IMR-90 (cell line): ENCODE measurements around the gene MXRA8.

Experiments used
- CHD1 ChIP-seq: IDR thresholded peaks from 2 replicates; pipeline ENCODE4 v1.6.1; 2012; ENCODE audit warnings: low read depth, low read length, improper control_type of control experiment
- FOS ChIP-seq: fragments of 150-350 bp; IDR thresholded peaks from 2 replicates; pipeline ENCODE4 v1.6.1; 2016; ENCODE audit warnings: low read depth, low read length
- MXI1 ChIP-seq: IDR thresholded peaks from 2 replicates; pipeline ENCODE4 v1.6.1; 2012; ENCODE audit warnings: low read depth, mild to moderate bottlenecking, low read length, moderate library complexity, borderline replicate concordance
- NFE2L2 ChIP-seq: fragments of 150-350 bp; IDR thresholded peaks from 2 replicates; pipeline ENCODE4 v1.6.1; 2016; ENCODE audit warnings: low read depth, mild to moderate bottlenecking, low read length
- POLR2A ChIP-seq: IDR thresholded peaks from 2 replicates; pipeline ENCODE4 v1.6.1; 2012; ENCODE audit warnings: mild to moderate bottlenecking, low read depth, low read length
- RAD21 ChIP-seq: IDR thresholded peaks from 2 replicates; pipeline ENCODE4 v1.6.1; 2012; ENCODE audit warnings: low read length, improper control_type of control experiment
- RFX5 ChIP-seq: IDR thresholded peaks from 2 replicates; pipeline ENCODE4 v1.8.0; 2012; ENCODE audit warnings: low read depth, mild to moderate bottlenecking, low read length, moderate library complexity
- TF ChIP-seq, protein P1 (sequence below): conservative IDR thresholded peaks from 2 replicates; pipeline ENCODE4 v1.5.1; 2012; ENCODE audit warnings: mild to moderate bottlenecking, low read depth, low read length, improper control_type of control experiment
- TF ChIP-seq, protein P2 (sequence below): fragments of 150-350 bp; IDR thresholded peaks from 2 replicates; pipeline ENCODE4 v1.6.1; 2017; ENCODE audit warnings: mild to moderate bottlenecking, antibody characterized with exemption, low read length, low read depth

DNA sequence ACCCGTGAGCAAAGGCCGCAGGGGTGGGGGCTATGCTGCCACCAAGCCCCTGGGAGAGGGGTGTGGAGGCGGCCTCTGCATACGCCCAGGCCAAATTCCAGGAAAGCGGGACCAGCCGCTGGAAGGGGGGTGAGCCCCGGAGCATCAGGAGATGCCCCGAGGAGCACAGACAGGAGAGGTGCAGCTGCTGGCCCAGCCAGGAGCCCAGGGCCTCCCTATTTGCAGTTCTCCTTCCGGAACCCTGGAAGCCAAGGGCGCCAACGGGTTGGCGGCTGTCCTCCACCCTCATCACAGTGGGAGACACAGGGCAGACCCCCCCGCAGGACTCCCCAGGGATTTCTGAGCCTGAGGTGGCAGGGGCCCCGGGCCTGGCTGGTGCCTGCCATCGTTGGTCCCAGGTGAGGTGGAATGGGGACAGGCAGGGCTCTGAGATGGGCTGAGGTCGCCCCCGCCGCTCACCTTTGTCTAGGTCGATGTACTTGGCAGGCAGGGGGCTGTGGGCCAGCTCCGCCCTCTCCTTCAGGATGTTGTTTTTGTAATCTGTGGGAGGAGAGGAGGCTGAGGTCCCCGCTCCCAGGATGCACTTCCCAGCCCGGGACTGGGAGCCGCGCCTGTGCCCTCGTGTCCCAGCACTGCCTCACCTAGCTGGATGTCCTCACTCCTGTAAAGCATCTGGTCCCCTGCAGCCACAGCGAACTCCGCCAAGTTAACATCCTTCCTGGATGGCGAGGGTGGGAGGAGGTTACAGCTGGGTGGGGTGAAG lies 4.8 kb downstream of the MXRA8 start:
- no peak for TF ChIP-seq CHD1
- no peak for TF ChIP-seq RFX5
- TF ChIP-seq, protein P1, sequence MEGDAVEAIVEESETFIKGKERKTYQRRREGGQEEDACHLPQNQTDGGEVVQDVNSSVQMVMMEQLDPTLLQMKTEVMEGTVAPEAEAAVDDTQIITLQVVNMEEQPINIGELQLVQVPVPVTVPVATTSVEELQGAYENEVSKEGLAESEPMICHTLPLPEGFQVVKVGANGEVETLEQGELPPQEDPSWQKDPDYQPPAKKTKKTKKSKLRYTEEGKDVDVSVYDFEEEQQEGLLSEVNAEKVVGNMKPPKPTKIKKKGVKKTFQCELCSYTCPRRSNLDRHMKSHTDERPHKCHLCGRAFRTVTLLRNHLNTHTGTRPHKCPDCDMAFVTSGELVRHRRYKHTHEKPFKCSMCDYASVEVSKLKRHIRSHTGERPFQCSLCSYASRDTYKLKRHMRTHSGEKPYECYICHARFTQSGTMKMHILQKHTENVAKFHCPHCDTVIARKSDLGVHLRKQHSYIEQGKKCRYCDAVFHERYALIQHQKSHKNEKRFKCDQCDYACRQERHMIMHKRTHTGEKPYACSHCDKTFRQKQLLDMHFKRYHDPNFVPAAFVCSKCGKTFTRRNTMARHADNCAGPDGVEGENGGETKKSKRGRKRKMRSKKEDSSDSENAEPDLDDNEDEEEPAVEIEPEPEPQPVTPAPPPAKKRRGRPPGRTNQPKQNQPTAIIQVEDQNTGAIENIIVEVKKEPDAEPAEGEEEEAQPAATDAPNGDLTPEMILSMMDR: no peak
- no peak for TF ChIP-seq POLR2A
- TF ChIP-seq FOS: no peak
- TF ChIP-seq MXI1: no peak
- TF ChIP-seq, protein P2, sequence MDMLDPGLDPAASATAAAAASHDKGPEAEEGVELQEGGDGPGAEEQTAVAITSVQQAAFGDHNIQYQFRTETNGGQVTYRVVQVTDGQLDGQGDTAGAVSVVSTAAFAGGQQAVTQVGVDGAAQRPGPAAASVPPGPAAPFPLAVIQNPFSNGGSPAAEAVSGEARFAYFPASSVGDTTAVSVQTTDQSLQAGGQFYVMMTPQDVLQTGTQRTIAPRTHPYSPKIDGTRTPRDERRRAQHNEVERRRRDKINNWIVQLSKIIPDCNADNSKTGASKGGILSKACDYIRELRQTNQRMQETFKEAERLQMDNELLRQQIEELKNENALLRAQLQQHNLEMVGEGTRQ: no peak
- no peak for TF ChIP-seq RAD21
- TF ChIP-seq NFE2L2: no peak
